Erythroblast (primary cell): ENCODE measurements around the gene MYOD1.

Source experiments
- GATA1 ChIP-seq: IDR thresholded peaks from 2 replicates; pipeline ENCODE4 v1.6.1; 2011; ENCODE audit warnings: low read depth, mild to moderate bottlenecking, control low read depth, low read length, moderate library complexity
- POLR2A ChIP-seq: IDR thresholded peaks from 2 replicates; pipeline ENCODE4 v1.6.1; 2011; ENCODE audit warnings: mild to moderate bottlenecking, low read length

DNA sequence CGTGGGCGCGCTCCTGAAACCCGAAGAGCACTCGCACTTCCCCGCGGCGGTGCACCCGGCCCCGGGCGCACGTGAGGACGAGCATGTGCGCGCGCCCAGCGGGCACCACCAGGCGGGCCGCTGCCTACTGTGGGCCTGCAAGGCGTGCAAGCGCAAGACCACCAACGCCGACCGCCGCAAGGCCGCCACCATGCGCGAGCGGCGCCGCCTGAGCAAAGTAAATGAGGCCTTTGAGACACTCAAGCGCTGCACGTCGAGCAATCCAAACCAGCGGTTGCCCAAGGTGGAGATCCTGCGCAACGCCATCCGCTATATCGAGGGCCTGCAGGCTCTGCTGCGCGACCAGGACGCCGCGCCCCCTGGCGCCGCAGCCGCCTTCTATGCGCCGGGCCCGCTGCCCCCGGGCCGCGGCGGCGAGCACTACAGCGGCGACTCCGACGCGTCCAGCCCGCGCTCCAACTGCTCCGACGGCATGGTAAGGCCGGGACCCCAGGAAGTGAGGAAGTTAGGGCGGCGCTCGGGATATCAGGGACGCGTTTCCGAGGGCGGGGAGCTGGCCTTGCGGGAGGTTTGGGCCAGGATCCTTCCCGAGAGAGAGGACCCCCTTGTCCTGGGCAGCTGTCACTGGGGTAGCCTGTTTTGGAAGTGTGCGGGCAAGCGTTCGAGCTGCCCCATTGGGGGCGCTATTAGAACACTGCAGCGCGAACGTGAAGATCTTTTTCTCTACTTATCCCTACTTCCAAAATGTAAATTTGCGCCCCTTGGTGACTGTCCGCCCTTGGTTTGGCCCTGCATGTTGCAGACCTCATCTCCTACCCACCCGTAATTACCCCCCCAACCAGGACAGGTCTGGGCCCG, 796 bp downstream of the MYOD1 start:
- TF ChIP-seq POLR2A (no peak), GATA1 (no peak)
